ENCODE results near the gene HES2. TPM values are rescaled to one million over a fixed set of nuclear protein-coding genes. Genes with fewer than 3 reads are reported as not detected.
A peak's percentile ranks its signal among the peaks of the same experiment; 100 is the strongest.
"Not testable (repeated sequence)": the region's sequence is repeated elsewhere in the genome, so short reads cannot be mapped to it uniquely, and the experiment has no call there.

The HES2 gene
- total RNA-seq, 2 donors from 2014 or later = 14.2 to 24.0 TPM

GRCh38 chr1:6373961-6374720, 45.6 kb downstream of the HES2 start:
- peak; percentile 53 for DNase-seq
- H3K4me1 ChIP-seq = no peaks in the 10 kb centered on the region
- no peaks in the 10 kb centered on the region for H3K9me3 ChIP-seq
- intact Hi-C loops (cut with DNase I) = no loop called here
- no peak overlapping the region for H3K9ac ChIP-seq (ENCODE audit: low read depth in 2 of 2, low read length in 2 of 2)
- H3K27me3 ChIP-seq = no peaks in the 10 kb centered on the region
- H3K36me3 ChIP-seq = no peaks in the 10 kb centered on the region
- no peak overlapping the region for H3K4me3 ChIP-seq
- no peak overlapping the region for H3K27ac ChIP-seq
- no peak for TF ChIP-seq CTCF (IDR thresholded peaks at IDR 0.05)

GRCh38 chr1:6372236-6372635, 47.5 kb downstream of the HES2 start:
- H3K9ac ChIP-seq (ENCODE audit: low read depth in 2 of 2, low read length in 2 of 2); H3K36me3 ChIP-seq; H3K4me3 ChIP-seq; H3K4me1 ChIP-seq; H3K9me3 ChIP-seq; intact Hi-C loops (cut with DNase I); DNase-seq; H3K27ac ChIP-seq; H3K27me3 ChIP-seq: not testable (repeated sequence)

- Histone ChIP-seq H3K4me3 (no peak overlapping the region), H3K27me3 (no peaks in the 10 kb centered on the region), H3K9me3 (no peaks in the 10 kb centered on the region), H3K4me1 (no peaks in the 10 kb centered on the region), H3K27ac (no peak overlapping the region), H3K9ac (ENCODE audit: low read depth in 2 of 2, low read length in 2 of 2) (no peak overlapping the region), H3K36me3 (no peaks in the 10 kb centered on the region)
- intact Hi-C loops (cut with DNase I) = no loop called here
- TF ChIP-seq CTCF (IDR thresholded peaks at IDR 0.05) = no peak
- no peak for DNase-seq
These were observed 49.7 kb downstream of the HES2 start for GRCh38 chr1:6370006-6370405.

GRCh38 chr1:6367381-6368012, 52.2 kb downstream of the HES2 start:
- Histone ChIP-seq H3K9me3 (no peaks in the 10 kb centered on the region), H3K27me3 (no peaks in the 10 kb centered on the region), H3K27ac (no peak overlapping the region), H3K9ac (ENCODE audit: low read depth in 2 of 2, low read length in 2 of 2) (no peak overlapping the region), H3K4me3 (no peak overlapping the region), H3K36me3 (no peaks in the 10 kb centered on the region), H3K4me1 (peaks cover 4% of the 10 kb centered on the region)
- no peak for DNase-seq
- intact Hi-C loops (cut with DNase I) = no loop called here
- TF ChIP-seq CTCF (IDR thresholded peaks at IDR 0.05) = no peak

GRCh38 chr1:6365047-6365446, 54.7 kb downstream of the HES2 start:
- TF ChIP-seq CTCF (IDR thresholded peaks at IDR 0.05) = no peak
- DNase-seq = no peak
- no peak overlapping the region for H3K9ac ChIP-seq (ENCODE audit: low read depth in 2 of 2, low read length in 2 of 2)
- no peaks in the 10 kb centered on the region for H3K27me3 ChIP-seq
- no peaks in the 10 kb centered on the region for H3K9me3 ChIP-seq
- intact Hi-C loops (cut with DNase I) = no loop called here
- H3K4me1 ChIP-seq = peaks cover 14% of the 10 kb centered on the region
- H3K27ac ChIP-seq = no peak overlapping the region
- no peak overlapping the region for H3K4me3 ChIP-seq
- no peaks in the 10 kb centered on the region for H3K36me3 ChIP-seq
